GM12873 (cell line): Measurements from ENCODE around the gene INSIG2.

Source experiments
- TF ChIP-seq, protein P1 (sequence below): IDR thresholded peaks from 2 replicates; pipeline ENCODE4 v1.5.1; 2012; ENCODE audit warnings: low read depth, mild to moderate bottlenecking, moderate library complexity, low read length, control low read depth; ENCODE audit not compliant: insufficient read depth; ENCODE audit errors: missing control alignments

Gene INSIG2

GRCh38 chr2:118119158-118119727 is 31.0 kb downstream of the INSIG2 start:
- TF ChIP-seq, protein P1, sequence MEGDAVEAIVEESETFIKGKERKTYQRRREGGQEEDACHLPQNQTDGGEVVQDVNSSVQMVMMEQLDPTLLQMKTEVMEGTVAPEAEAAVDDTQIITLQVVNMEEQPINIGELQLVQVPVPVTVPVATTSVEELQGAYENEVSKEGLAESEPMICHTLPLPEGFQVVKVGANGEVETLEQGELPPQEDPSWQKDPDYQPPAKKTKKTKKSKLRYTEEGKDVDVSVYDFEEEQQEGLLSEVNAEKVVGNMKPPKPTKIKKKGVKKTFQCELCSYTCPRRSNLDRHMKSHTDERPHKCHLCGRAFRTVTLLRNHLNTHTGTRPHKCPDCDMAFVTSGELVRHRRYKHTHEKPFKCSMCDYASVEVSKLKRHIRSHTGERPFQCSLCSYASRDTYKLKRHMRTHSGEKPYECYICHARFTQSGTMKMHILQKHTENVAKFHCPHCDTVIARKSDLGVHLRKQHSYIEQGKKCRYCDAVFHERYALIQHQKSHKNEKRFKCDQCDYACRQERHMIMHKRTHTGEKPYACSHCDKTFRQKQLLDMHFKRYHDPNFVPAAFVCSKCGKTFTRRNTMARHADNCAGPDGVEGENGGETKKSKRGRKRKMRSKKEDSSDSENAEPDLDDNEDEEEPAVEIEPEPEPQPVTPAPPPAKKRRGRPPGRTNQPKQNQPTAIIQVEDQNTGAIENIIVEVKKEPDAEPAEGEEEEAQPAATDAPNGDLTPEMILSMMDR: no peak

DNA sequence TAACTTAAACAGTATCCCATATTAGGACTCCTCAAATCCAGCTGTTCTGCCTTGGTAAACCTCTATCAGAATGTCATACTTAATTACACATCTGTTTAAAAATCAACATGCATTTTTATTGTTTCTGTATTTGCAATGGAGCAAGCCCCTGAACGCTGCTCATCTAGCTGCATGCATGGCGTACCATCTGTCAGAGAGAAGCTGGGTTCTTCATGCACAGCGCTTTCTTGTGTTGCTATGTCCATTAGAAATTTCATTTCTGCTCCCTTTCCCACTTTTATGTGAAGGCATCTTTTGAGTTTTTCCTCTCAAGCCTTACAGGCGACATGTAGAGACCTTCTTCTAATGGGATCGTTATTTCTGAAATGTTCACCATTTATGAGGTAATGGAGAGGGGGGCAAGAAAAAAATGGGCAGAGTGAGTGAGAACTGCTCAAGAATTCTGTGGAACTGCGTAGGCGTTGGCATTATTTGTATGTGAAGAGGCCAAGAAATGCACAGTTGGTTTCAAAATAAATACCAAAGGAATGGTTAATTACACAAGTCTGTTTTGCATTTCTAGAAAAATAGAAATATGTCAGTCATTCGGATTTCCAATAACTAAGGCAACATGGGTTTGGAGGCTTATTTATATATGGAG is 31.6 kb downstream of the INSIG2 start:
- TF ChIP-seq, protein P1: no peak

- TF ChIP-seq, protein P1: no peak
Measured at GRCh38 chr2:118120401-118120780, 32.1 kb downstream of the INSIG2 start.

GRCh38 chr2:118121101-118121500 is 32.8 kb downstream of the INSIG2 start:
- TF ChIP-seq, protein P1: no peak

DNA sequence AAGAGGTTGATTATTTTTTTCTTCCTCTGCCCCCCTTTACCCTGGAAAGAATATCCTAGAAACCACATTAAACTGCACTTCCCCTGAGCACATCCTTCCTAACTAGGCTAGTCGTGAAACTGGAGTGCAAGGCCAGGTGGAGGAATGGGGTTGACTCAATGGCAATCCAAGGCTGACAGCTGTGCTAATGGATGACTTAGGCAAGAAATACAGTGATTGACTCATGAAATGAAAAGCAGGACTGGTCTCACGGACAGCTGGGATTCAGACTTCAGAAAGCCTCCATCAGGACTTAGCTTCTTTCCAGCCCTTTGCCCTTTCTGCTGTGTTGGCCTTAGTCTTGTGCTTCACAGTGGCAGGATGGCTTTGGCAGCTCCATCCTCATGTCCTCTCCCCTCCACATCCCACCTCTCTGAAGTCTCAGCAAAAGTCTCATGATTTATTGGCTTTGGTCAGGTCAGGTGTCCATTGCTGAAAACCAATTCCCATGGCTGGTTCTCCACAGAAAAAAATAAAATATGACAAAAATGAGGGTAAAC is 33.8 kb downstream of the INSIG2 start:
- TF ChIP-seq, protein P1: no peak

DNA sequence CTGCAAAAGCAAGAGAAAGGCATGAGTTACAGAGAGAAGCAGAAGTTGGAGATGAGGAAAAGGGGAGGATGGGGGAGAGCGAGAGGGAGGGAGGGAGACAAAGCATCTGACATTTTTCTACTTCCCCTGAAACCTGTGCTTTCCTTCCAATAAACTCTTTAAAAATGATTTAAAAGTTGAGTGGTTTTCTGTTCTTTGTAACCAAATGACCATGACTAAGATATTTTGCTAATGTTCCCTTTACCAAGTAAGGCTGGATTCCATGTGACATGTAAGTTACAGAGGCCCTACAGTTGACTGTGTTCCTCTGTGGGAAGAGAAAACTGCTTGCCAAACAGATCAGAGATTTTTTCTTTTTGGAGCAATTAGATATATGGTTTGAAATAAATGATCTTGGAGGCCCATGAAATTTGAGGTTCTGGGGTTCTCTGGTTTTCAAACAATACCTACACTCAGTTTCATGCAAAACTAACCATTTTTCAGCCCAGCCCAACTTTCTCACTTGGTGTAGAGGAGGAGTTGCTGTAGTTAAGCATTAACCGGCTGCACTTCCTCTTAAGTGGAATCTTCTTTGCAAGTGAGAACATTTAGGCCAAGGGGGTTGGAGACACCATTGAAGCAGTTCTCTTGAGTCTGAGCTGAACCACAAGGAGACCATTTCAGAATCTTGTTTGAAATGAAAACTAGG is 34.5 kb downstream of the INSIG2 start:
- TF ChIP-seq, protein P1: no peak

GRCh38 chr2:118123561-118124232 is 35.4 kb downstream of the INSIG2 start:
- TF ChIP-seq, protein P1: no peak
